Type B pancreatic cell (in vitro differentiated cells): ENCODE measurements around the gene GLIS1. TPM values are rescaled to one million over a fixed set of nuclear protein-coding genes. Genes with fewer than 3 reads are reported as not detected.

Experiments
- DNase-seq: peaks from one replicate; pipeline ENCODE4 v3.0.0; 2021; ENCODE audit warnings: mixed read lengths; ENCODE audit not compliant: unreplicated experiment; ENCODE audit errors: extremely low spot score
- H3K27ac Mint-ChIP-seq: 2 replicates; pipeline ENCODE4 v1.8.0; 2021; ENCODE audit warnings: mild to moderate bottlenecking, mixed read lengths
- H3K27me3 Mint-ChIP-seq: 2 replicates; pipeline ENCODE4 v1.8.0; 2021; ENCODE audit warnings: mixed read lengths
- H3K36me3 Mint-ChIP-seq: 2 replicates; pipeline ENCODE4 v1.8.0; 2021; ENCODE audit warnings: mixed read lengths
- H3K4me1 Mint-ChIP-seq: one replicate; pipeline ENCODE4 v1.8.0; 2021; ENCODE audit warnings: mixed read lengths; ENCODE audit not compliant: unreplicated experiment
- H3K4me3 Mint-ChIP-seq: 2 replicates; pipeline ENCODE4 v1.8.0; 2021; ENCODE audit warnings: mild to moderate bottlenecking, mixed read lengths
- H3K9me3 Mint-ChIP-seq: 2 replicates; pipeline ENCODE4 v1.8.0; 2021; ENCODE audit warnings: mixed read lengths
- total RNA-seq: library from RNA; stranded (reverse); gene quantifications from 2 replicates; pipeline ENCODE4 v1.2.1, GENCODE V29; 2021; ENCODE audit warnings: low replicate concordance
- TF ChIP-seq, protein P1 (sequence below): fragments of 200-600 bp; sonication (generic); conservative IDR thresholded peaks from 2 replicates; pipeline ENCODE4 v1.5.0; 2021; ENCODE audit warnings: antibody characterized with exemption, mild to moderate bottlenecking

Gene GLIS1
- total RNA-seq, 1 donor from 2014 or later = 2.1 TPM

GRCh38 chr1:53561503-53562105 lies 177.4 kb downstream of the GLIS1 start:
- no peak overlapping the region for H3K4me3 Mint-ChIP-seq
- H3K27ac Mint-ChIP-seq = no peak overlapping the region
- H3K4me1 Mint-ChIP-seq = peaks cover 30% of the 10 kb centered on the region
- DNase-seq = peak; percentile 40
- H3K27me3 Mint-ChIP-seq = peaks cover 11% of the 10 kb centered on the region
- TF ChIP-seq, protein P1, sequence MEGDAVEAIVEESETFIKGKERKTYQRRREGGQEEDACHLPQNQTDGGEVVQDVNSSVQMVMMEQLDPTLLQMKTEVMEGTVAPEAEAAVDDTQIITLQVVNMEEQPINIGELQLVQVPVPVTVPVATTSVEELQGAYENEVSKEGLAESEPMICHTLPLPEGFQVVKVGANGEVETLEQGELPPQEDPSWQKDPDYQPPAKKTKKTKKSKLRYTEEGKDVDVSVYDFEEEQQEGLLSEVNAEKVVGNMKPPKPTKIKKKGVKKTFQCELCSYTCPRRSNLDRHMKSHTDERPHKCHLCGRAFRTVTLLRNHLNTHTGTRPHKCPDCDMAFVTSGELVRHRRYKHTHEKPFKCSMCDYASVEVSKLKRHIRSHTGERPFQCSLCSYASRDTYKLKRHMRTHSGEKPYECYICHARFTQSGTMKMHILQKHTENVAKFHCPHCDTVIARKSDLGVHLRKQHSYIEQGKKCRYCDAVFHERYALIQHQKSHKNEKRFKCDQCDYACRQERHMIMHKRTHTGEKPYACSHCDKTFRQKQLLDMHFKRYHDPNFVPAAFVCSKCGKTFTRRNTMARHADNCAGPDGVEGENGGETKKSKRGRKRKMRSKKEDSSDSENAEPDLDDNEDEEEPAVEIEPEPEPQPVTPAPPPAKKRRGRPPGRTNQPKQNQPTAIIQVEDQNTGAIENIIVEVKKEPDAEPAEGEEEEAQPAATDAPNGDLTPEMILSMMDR = no peak
- peaks cover under 1% of the 10 kb centered on the region for H3K9me3 Mint-ChIP-seq
- H3K36me3 Mint-ChIP-seq = peaks cover under 1% of the 10 kb centered on the region

- DNase-seq = no peak
- no peaks in the 10 kb centered on the region for H3K36me3 Mint-ChIP-seq
Observed at GRCh38 chr1:53560581-53561502, 178.1 kb downstream of the GLIS1 start.

DNA sequence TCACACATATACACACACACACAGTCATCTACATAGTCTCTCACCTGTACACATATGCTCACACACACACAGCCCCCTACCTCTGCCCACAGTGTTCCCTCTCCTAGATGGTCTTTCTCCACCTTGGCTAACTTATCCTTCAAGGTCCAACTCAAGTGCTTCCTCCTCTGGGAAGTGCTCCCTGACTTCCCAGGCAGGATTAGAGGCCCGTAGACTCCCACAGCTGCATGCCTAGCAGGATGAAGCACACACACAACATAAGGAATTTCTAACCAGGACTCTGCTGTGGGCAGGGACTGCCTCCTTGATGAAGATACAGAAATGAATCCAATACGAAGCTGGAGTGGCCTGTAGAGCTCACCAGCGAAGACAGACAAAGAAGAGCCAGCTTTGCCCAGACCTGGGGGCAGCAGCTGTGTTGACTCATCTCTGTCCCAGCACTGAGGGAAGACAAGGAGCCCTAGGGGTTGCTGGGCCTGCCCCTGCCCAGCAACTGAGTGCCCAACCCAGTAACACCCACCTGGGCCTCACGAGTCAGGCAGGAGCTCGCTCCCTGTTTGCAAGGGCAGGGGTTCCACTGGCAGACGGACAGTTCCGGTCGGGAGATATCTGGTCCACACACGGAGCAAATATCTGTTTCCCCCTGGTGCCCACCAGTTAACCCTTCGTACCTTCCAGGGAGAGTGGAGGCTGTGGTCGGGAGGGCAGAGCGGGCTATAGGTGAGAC lies 178.9 kb downstream of the GLIS1 start:
- Mint-ChIP-seq H3K9me3 (no peaks in the 10 kb centered on the region), H3K36me3 (no peaks in the 10 kb centered on the region), H3K4me1 (peaks cover 30% of the 10 kb centered on the region), H3K27ac (no peak overlapping the region), H3K27me3 (peaks cover 11% of the 10 kb centered on the region), H3K4me3 (no peak overlapping the region)
- DNase-seq = no peak
- TF ChIP-seq, protein P1 = no peak

More at GRCh38 chr1:53560581-53561502, 178.1 kb downstream of the GLIS1 start:
- H3K4me3 Mint-ChIP-seq = no peak overlapping the region
- H3K27me3 Mint-ChIP-seq = peaks cover 11% of the 10 kb centered on the region
- peaks cover 30% of the 10 kb centered on the region for H3K4me1 Mint-ChIP-seq
- H3K9me3 Mint-ChIP-seq = no peaks in the 10 kb centered on the region
- no peak overlapping the region for H3K27ac Mint-ChIP-seq
- TF ChIP-seq, protein P1 = no peak

DNA sequence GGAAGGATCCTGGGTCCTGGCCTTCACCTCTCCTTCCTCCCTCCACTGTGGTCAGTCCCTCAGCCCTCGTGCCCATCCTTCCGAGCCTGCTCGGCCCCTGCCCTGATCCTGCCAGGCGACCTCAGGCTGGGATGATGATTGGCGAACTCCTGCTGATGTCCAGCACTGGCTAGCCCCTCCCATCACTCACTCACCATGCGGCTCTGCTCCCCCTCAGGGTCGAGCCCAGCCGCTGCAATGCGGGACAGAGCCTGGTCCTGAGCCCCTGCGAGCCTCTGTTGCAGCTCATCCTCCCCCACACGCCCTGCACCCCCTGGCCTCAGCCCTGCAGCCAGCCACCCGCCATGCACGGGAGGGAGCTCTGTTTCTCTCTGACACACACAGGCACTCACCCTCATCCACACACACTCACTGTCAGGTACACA lies 179.6 kb downstream of the GLIS1 start:
- Mint-ChIP-seq H3K9me3 (no peaks in the 10 kb centered on the region), H3K36me3 (no peaks in the 10 kb centered on the region), H3K27me3 (peaks cover 11% of the 10 kb centered on the region), H3K4me1 (peaks cover 30% of the 10 kb centered on the region), H3K27ac (no peak overlapping the region), H3K4me3 (no peak overlapping the region)
- TF ChIP-seq, protein P1 = no peak
- DNase-seq = no peak

DNA sequence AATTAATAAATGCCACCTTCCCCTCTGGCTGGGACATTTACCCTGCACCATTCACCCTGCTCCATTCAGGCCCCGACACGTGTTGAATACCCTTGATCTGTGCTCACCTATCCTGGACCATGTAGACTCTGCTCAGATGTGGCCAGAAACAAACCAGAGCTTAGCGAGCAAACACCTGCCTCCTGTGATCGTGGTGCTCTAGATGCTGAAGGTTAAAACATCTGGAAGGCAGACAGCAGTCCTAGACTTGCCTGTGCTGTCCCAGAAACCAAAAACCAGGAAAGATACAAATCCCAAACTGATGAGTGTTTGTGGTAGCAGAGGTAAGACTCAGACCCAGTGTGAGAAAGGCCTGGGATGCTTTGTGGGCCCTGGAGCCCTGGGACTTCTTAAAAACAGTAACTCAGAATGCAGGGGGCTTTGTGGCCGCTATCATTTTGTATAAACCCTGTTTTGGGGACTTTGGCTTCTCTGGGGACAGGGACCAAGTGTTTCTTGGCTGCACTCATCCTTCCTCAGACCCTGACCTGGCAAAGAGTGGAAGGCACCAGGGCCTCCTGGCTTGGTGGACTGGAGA lies 180.1 kb downstream of the GLIS1 start:
- Mint-ChIP-seq H3K36me3 (no peaks in the 10 kb centered on the region), H3K4me3 (no peak overlapping the region), H3K27ac (no peak overlapping the region), H3K9me3 (no peaks in the 10 kb centered on the region), H3K27me3 (peaks cover 11% of the 10 kb centered on the region), H3K4me1 (peaks cover 30% of the 10 kb centered on the region)
- TF ChIP-seq, protein P1 = no peak
- DNase-seq = no peak
